GM19463 (cell line): ENCODE measurements around the gene CELF4.

Experiments
- ATAC-seq: cut with Tn5 transposase; IDR thresholded peaks from one replicate; pipeline ENCODE4 v1.9.1; 2021; ENCODE audit warnings: mild to moderate bottlenecking, moderate library complexity; ENCODE audit not compliant: unreplicated experiment

CELF4 gene

DNA sequence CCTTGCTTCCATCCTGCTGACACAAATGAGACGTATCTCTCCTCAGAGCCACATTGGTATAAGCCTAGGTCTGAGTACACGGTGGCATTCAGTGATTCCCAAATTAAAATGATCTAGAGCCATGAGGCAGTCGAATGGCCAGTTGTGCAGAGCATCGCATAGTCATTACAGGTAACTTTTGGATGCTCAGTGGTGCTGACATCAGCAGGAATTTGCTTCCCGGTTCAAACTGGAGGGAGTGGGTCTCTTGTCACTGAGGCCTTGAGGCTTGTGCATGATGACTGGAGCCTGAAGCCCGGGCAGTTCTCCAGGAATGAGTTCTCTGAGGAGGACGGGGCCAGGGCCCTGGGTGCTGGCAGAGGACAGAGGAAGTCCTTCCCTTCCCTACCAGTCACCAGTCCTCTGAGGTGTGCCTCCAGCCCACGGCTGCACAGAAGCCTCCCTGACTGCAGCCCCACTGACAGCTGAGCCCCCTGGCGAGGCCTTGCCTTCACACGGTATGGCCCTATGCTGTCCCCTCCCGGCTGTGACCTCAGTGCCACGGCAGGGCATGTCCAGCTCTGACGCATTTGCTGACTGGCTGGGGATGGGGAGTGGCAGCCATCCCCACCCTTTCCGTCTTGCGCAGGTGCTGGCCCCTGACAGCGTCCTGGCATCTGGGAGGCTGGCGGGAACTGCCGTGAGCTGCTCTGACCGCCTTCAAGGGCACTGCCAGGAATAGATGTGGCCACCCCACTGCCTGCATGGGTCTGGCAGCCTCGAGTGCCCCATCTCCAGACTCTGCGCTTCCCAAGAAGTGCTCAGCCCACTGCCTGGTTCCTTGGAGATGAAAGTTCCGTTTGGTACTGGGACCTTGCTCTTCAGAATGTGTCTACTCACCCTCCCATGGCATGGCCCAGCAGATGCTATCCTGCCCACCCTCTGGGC is 117.4 kb downstream of the CELF4 start:
- no peak for ATAC-seq

DNA sequence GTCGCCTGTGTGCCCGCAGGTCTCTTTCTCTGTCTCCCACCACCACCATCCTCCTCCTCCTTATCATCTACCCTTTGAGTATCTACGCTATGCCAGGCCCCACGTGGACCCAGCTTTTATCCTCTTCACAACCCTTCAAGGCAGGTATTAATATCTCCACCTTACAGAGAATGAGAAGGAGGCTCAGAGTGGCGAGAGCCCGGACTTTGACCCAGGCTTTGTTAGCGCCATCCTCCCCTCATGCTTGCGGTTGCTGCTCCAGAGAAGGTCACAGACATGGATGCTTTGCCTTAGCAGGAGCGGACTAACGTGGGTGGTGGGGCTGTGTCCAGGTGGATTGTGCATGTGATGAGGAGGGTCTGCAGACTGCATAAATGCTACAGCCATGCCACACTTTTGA is 119.8 kb downstream of the CELF4 start:
- ATAC-seq: no peak

DNA sequence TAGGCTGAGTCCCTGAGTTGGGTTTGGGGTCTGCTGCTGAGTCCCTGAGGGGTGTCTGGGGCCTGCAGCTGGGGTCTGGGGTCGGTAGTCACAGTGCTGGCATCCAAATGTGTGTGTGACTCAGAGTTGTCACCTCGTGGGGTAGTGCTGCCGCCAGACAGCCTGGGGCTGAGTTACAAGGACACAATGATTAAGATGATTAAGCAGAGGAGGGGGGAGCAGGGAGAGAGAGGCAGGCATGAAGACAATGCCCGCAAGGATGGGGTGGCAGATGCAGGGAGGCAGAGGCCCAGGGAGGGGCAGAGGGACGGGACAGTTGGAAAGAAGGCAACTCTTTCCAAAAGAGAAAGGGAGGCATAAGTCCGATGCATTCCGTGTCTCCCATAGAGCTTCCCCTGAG is 120.2 kb downstream of the CELF4 start:
- ATAC-seq: no peak

DNA sequence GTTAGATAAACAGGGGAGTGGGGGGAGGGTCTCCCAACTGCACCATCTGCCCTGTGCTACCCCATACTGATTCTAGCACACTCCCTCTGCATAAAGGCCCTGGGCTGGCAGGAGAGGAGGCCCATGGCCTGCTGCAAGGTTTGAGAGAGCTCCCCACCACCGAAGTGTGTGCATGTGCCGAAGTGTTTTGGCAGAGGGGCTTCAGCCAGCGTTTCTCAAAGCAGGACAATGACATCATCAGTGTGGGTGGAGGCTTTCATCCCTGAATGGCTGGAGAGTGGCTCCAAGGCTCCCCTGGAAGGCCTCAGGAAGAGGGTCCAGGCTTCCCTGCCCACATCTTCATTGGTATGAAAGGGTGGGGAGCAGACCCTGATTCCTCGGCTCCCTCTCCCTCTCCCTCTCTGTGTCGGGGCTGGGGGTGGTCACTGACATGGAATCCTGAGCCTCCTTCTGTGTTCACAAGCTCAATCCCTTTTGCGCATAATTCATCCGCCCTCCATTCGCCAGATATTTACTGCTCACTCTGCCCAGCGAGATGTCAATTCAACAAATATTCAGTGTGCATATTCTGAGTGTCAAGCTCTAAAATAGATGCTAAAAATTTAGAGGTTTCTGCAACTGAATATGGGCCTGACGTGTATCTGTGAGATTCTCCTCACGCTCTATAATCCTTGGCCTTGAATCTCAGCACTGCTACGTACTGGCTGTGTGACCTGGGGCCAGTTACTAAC is 122.1 kb downstream of the CELF4 start:
- ATAC-seq: no peak

DNA sequence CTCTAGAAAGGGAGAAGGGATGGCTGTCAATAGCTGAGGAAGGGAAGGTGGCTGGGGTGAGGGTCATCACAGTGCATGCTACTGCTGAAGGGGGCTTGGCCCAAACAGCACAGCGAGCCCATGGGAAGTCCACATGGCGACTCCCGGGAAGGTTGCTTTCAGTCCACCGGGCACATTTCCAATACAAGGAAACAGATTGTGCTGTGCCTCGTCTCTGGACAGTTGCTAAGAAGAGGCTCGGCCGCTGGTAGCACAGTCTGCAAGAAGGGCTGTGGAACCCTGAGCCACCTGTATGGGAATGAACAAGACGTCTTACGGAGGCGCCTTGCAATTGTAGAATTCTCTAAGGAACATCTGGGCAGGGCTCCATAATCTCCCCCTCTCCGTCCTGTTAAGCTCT is 123.1 kb downstream of the CELF4 start:
- ATAC-seq: no peak

DNA sequence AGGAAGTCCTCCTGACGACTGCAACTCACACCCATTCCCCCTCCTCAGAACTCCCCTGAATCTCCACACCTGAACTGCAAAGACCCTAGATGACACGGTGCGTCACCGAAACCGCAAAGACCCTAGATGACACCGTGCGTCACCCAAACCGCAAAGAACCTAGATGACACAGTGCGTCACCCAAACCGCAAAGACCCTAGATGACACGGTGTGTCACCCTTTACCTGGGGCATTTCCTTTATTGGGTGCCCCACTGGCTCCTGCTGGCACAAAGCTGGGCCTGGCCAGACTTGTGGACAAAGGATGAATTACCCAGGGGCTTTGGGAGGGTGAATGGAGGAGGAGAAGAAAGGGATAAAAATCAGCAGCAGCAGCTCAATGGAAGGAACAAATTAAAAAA is 123.8 kb downstream of the CELF4 start:
- ATAC-seq: no peak

DNA sequence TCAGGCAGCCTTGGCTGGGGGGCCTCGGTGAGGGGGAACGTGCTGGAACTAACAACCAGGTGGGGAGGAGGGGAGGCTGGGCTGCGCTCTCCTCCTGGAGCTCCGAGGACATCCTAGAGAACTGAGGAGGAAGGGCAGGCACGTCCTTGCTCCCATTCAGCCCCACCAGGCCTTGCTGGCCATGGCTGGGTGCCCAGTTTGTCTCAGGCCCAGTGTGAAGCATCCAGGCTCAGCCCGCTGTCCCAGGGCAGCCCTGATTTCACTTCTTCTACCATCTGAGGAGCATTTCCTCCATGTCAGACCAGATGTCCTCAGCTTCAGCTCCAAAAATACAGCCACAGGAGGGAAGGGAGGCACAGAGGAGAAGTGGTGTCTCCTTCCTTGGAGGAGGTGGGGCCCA is 125.4 kb downstream of the CELF4 start:
- no peak for ATAC-seq

DNA sequence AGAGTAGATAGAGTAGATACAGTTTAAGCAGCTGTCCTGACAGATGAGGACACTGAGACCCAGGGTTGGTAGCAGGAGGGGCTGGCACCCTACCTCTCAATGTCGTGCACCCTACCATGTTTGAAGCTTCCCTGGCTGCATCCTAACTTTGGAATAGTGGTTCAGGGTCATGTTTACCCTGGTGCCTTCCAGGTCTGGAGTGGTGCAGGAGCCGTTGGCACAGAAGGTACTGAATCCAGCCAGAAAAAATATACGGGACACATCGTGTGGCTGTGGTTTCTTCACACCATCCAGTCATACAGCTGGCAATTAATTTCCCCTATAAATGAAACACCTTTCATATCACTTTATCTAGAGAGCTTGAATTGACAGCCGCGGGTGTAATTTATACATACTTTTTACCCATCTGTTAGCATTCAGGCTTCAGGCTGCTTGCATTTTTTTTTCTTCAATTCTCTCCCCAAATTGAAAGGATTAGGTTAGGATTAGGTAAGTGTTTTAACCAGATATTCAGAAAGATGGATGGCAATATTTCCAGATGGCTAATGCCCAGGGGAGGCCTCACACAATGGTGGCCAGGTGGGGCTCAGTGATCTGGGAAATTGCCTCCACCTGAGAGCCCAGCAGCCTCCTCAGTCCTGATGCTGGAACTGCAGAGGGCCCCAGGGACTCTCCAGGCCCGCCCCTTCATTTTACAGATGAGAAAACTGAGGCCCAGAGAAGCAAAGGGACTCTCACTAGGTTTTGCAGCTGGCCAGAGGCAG is 127.0 kb downstream of the CELF4 start:
- no peak for ATAC-seq

DNA sequence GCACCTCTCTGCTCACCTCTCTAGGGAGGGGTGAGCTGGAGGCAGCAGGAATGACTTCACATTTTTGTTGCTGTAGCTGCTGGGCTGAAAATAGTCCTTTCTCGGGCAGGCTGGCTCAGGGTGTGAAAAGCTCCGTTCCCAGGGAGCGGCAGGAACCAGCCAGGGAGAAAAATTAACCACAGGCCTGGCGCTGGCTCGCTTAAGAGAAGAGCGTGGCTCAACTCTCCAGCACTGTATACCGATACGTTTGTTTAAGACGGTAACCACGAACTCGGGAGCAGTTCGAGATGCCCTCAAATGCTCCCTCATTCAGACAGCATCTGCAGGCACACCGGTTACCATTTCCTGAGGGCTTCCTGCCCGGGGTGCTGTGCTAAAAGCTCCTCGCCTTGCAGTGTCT is 129.6 kb downstream of the CELF4 start:
- no peak for ATAC-seq

DNA sequence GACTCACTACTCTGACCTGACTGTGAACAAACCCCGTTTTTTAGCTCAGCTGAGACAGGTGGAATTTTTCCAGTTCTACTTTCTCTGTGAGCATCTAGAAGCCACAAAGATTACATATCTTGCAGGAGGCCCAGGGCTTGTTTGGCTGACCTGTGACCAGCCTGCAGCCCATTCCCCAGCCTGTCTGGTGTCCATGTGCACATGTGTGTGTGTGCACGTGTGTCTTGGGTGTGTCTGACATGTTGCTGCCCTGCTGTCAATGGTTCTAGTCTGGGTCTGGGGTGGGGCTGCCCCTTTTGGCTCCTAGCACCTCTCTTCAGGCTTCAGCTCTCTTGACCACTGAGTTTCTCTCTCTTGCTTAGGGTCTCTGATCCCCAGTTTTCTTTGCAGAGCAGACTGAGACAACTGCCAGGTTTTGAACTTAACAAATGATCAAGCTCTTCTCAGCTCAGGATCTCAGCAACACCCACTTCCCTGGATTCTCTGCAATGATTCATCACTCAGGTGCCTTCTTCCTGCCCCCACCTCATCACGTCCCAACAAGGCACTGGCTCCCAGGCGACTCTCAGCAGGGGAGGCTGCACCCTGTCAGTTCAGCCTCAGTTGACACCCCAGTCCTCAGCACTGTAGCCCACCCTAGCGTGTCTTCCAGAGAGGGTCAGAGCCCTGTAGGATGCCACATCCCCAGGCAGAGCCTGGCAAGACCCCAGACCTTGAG is 130.3 kb downstream of the CELF4 start:
- ATAC-seq: no peak

DNA sequence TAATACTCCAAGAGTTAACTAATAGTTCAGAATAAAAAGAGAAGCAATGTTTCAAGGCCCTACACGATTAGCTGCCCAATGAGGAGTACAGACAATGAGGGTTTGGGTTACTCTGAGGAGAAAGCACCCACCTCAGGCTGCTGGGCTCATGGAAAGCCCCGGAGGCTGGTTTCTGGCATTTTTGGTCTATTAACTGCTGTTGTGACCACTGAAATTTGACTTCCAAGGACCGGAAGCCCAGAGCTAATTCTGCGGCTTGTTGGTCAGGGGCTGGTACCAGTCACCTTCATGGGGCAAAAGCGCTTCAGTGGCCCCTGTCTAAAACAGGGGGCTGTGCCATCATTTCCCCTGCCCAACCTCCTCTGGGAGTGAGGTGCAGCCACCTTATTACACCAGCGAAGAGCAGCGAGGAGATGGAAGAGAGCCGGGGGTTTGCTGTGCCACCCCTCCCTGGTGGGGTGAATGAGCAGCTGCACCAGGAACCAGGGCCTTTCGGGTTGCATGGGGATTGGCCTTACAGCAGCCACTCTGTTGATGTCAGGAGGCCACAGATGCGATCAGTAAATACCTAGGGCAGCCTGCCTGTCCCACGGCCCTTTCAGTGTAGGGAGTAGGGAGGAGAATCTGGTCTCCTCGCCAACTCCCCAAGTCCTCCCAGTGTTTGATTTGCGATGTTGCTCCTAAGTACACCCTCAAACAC is 131.3 kb downstream of the CELF4 start:
- ATAC-seq: no peak

DNA sequence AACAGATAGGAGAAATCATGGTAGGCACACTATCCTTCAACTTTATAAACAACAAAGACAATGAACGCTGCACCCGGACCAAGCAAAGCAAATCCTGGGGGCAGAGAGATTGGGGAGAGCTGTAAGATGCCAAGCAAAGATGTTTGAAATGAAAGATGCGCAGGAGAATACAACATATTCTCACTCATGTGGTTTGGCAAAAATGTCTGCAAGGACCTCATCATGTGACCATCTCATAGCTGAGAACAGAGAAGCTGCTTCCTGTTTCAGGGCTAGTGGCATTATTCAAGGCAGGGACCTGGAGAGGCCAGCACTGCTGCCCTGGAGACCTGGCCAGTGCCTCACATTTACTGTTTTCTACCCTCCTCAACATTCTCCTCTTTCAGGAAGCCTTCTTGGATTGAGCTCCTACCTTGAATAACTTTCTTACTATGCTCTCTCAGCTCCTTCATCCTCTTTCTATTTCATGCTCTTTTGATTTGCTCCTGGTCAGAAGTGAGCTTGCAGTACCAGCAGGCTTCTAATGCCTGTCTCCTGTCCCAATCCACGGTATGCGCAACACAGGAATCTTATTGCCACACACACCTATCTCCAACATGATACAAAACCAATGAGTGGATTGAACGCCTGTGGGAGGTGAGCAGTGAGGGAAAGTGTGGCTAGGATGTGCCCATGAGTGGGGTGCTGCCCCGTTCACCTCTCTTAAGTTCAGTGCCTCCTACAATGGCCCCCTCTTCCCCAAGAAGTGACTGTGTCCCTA is 133.0 kb downstream of the CELF4 start:
- no peak for ATAC-seq

DNA sequence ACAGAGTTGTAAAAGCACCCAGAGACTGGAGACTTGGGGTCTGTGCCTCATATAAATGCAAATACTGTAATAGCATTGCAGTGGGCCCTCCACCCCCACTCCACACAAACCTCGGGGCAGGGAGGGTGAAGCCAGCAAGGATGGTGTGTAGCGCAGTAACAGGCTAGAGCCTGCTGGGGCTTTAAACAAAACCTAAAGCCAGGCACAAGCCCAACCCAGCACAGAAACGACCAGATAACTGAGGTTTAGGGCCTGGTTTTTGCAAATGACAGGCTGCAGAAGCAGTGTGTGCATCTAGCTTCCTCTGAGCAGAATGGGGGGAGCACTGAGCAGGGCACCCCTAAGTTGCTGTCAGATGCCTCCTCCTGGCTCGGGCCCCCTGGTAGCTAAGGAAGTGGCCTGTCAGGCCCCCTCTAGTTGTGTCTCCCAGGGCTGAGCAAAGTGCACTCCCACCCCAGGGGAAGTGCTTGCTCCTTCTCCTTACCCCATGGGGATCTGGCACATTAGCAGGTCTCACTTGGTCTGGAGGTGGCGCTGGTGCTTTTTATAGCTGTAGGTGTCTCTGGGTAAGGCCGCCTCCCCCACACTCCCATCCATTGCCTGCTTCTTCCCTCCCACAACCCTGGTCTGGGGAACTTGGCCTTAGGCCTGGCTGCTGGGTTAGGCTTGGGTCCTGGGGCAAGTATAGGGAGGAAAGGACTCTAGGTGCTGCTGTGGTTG is 135.1 kb downstream of the CELF4 start:
- ATAC-seq: no peak

DNA sequence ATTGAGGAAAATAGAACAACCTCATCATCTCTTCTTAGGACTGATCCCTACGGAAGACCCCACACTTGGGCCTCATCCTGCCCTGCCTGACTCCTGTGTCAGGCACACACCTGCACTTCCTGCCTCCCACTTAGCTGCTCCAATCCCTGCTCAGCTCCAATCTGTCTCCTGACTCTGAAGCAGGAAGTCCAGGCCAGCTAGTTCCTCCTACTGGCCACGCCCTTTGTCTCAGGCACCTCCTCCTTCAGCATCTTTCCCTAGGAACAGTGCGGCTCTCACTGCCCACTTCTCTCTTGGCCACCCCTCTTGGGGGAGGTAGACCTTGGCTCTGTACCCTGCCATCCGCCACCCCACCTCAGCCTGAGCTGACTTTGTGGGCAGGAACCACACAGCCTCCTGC is 135.8 kb downstream of the CELF4 start:
- ATAC-seq: no peak

DNA sequence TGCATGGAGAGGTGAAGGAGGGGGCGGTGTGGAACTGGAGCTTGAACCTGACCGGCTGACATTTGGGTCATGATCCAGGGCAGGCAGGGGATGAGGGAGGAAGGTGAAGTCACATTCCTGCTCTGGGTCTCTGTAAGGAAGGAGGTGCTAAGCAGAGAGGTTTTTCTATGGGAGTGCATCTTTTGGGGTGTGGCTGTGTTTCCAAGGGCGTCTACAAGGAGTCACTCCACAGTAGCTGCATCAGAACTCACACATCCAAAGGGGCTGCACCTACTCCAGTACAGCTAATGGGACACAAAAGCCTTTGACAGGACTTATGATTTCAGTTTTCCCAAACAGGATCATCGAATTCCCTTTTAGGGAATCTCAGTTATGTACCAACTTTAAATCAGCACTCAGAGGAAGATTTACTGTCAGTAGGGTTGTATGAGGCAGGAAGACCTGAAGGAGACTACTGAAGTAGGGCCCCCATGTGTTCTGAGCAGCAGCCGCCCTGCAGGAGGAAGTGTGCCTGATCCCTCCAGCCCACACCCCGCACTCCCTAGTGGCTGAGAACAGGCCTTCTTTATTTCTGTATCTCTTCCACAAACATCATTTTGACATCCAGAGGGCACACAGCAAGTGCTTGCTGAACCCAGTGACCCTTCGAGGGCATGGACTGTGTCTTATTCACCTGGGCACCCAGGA is 137.2 kb downstream of the CELF4 start:
- ATAC-seq: no peak

DNA sequence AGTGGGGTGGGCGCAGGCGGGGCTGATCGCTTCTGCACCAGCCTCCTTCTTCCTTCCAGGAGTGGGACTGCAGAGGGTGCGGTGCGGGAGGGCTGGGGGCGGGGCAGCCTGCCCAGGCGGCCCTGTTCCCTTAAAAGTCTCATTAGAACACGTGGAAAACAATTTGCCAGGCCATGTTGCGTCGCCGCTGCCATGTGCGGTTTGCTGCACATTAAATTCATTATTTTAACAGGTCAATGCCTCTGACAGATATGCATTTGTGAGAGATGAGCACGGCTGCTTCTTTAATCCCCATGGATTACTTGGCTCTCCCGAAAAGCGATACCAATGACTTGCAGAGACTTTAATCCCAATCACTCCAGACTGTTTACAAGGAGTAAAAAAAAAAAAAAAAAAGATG is 139.0 kb downstream of the CELF4 start:
- ATAC-seq: no peak

DNA sequence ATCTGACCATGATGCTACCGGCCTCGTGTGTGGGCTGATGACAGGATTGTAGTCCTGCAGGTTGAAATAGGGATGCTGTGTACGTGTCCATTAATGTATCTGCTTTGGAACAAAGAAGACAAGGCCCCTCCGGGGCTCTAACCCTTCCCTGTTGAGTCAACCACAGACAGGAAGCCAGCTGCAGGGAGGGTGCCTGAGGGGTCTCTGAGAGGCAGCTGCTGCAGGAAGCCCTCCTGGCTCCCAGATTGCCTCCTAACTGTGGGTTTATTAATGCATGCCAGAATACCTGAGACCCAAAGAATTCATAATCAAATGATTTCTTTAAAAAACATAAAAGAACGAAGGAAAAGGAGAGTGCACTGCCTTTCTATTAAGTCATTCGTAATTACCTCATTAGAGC is 140.4 kb downstream of the CELF4 start:
- ATAC-seq: no peak

DNA sequence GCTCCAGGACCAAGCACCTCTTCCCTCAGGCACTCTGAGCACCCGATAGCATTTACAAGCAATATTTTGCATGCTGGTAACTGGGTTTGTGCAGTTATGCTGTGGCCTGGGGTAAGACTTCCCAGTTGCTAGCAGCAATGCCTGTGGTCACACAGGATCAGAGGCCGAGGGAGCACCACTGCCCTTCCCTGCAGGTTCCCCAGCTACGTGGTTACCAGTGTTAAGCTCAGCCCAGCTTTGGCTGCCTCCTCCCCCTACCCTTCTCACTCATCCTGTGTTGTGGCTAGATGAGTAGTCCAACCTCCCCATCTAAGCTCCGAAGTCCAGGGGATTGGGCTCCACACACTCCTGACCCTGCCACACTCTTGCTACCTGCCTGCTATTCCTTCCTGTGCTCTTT is 141.1 kb downstream of the CELF4 start:
- ATAC-seq: no peak
